Stomach smooth muscle (tissue), 2 donors: ENCODE measurements around the gene DIAPH3.

Source experiments
- H3K27ac ChIP-seq: one replicate; pipeline ENCODE4 v1.7.0; 2013; ENCODE audit warnings: mild to moderate bottlenecking, low read length, inconsistent platforms
- H3K27me3 ChIP-seq, 2 donors: one replicate each; pipeline ENCODE4 v1.7.0; 2013; ENCODE audit warnings: low read length in 2 of 2; ENCODE audit not compliant: insufficient read depth in 2 of 2, control insufficient read depth in 1 of 2
- H3K36me3 ChIP-seq, 2 donors: one replicate each; pipeline ENCODE4 v1.7.0; 2013; ENCODE audit warnings: low read length in 2 of 2; ENCODE audit not compliant: control insufficient read depth in 2 of 2, insufficient read depth in 2 of 2
- H3K4me1 ChIP-seq: one replicate; pipeline ENCODE4 v1.7.0; 2013; ENCODE audit warnings: low read length; ENCODE audit not compliant: control insufficient read depth, insufficient read depth
- H3K4me3 ChIP-seq, 2 donors: one replicate each; pipeline ENCODE4 v1.7.0; 2013; ENCODE audit warnings: low read length in 2 of 2
- H3K9ac ChIP-seq, 2 donors: one replicate each; pipeline ENCODE4 v1.7.0; 2013; ENCODE audit warnings: low read length in 2 of 2, mild to moderate bottlenecking in 1 of 2
- H3K9me3 ChIP-seq, 2 donors: one replicate each; pipeline ENCODE4 v1.7.0; 2013; ENCODE audit warnings: low read length in 2 of 2; ENCODE audit not compliant: control insufficient read depth in 2 of 2
- donor health status: healthy.
- donor health status: Pancreatic carcinoma.

The DIAPH3 gene

GRCh38 chr13:60155978-60156377 is 7.8 kb downstream of the DIAPH3 start:
- Histone ChIP-seq H3K4me1 (no peaks in the 10 kb centered on the region), H3K36me3 (no peaks in the 10 kb centered on the region), H3K9me3 (peaks cover 0 to 3% of the 10 kb centered on the region in 2 donors), H3K4me3 (no peak overlapping the region), H3K27ac (no peak overlapping the region), H3K27me3 (no peaks in the 10 kb centered on the region), H3K9ac (no peak overlapping the region)

GRCh38 chr13:60152904-60153303 is 10.8 kb downstream of the DIAPH3 start:
- H3K36me3 ChIP-seq = no peaks in the 10 kb centered on the region
- H3K9me3 ChIP-seq = peaks cover 0 to 3% of the 10 kb centered on the region in 2 donors

GRCh38 chr13:60152114-60152513 is 11.6 kb downstream of the DIAPH3 start:
- Histone ChIP-seq H3K27ac (no peak overlapping the region), H3K4me3 (no peak overlapping the region), H3K4me1 (no peaks in the 10 kb centered on the region), H3K9ac (no peak overlapping the region), H3K36me3 (no peaks in the 10 kb centered on the region), H3K9me3 (peaks cover 0 to 2% of the 10 kb centered on the region in 2 donors), H3K27me3 (no peaks in the 10 kb centered on the region)

More at GRCh38 chr13:60152904-60153303, 10.8 kb downstream of the DIAPH3 start:
- H3K27ac ChIP-seq = no peak overlapping the region
- H3K9ac ChIP-seq = no peak overlapping the region
- no peaks in the 10 kb centered on the region for H3K27me3 ChIP-seq
- no peaks in the 10 kb centered on the region for H3K4me1 ChIP-seq
- no peak overlapping the region for H3K4me3 ChIP-seq

- Histone ChIP-seq H3K27me3 (no peaks in the 10 kb centered on the region), H3K9ac (no peak overlapping the region), H3K4me3 (no peak overlapping the region), H3K4me1 (no peaks in the 10 kb centered on the region), H3K36me3 (no peaks in the 10 kb centered on the region), H3K27ac (no peak overlapping the region), H3K9me3 (no peaks in the 10 kb centered on the region)
Measured at GRCh38 chr13:60150538-60150937, 13.2 kb downstream of the DIAPH3 start.

GRCh38 chr13:60148918-60149317 is 14.8 kb downstream of the DIAPH3 start:
- no peaks in the 10 kb centered on the region for H3K36me3 ChIP-seq
- H3K27me3 ChIP-seq = no peaks in the 10 kb centered on the region
- no peak overlapping the region for H3K27ac ChIP-seq
- H3K4me3 ChIP-seq = no peak overlapping the region
- no peaks in the 10 kb centered on the region for H3K9me3 ChIP-seq
- H3K4me1 ChIP-seq = no peaks in the 10 kb centered on the region
- H3K9ac ChIP-seq = no peak overlapping the region

- Histone ChIP-seq H3K27me3 (no peaks in the 10 kb centered on the region), H3K9me3 (no peaks in the 10 kb centered on the region), H3K4me1 (no peaks in the 10 kb centered on the region), H3K4me3 (no peak overlapping the region), H3K27ac (no peak overlapping the region), H3K9ac (no peak overlapping the region), H3K36me3 (no peaks in the 10 kb centered on the region)
Measured at GRCh38 chr13:60147361-60147760, 16.4 kb downstream of the DIAPH3 start.

GRCh38 chr13:60146471-60146870 is 17.3 kb downstream of the DIAPH3 start:
- no peaks in the 10 kb centered on the region for H3K27me3 ChIP-seq

GRCh38 chr13:60143775-60144174 is 20.0 kb downstream of the DIAPH3 start:
- Histone ChIP-seq H3K27me3 (no peaks in the 10 kb centered on the region), H3K9me3 (no peaks in the 10 kb centered on the region), H3K27ac (no peak overlapping the region), H3K4me3 (no peak overlapping the region), H3K36me3 (no peaks in the 10 kb centered on the region), H3K9ac (no peak overlapping the region), H3K4me1 (no peaks in the 10 kb centered on the region)

More at GRCh38 chr13:60146471-60146870, 17.3 kb downstream of the DIAPH3 start:
- Histone ChIP-seq H3K9me3 (no peaks in the 10 kb centered on the region), H3K4me3 (no peak overlapping the region), H3K27ac (no peak overlapping the region), H3K4me1 (no peaks in the 10 kb centered on the region), H3K36me3 (no peaks in the 10 kb centered on the region), H3K9ac (no peak overlapping the region)

GRCh38 chr13:60139272-60139671 is 24.5 kb downstream of the DIAPH3 start:
- no peaks in the 10 kb centered on the region for H3K27me3 ChIP-seq
- no peaks in the 10 kb centered on the region for H3K9me3 ChIP-seq
- H3K4me3 ChIP-seq = no peak overlapping the region
- H3K36me3 ChIP-seq = no peaks in the 10 kb centered on the region
- H3K27ac ChIP-seq = no peak overlapping the region
- no peak overlapping the region for H3K9ac ChIP-seq
- no peaks in the 10 kb centered on the region for H3K4me1 ChIP-seq

GRCh38 chr13:60138674-60139073 is 25.1 kb downstream of the DIAPH3 start:
- H3K4me1 ChIP-seq = no peaks in the 10 kb centered on the region
- no peak overlapping the region for H3K4me3 ChIP-seq
- no peaks in the 10 kb centered on the region for H3K9me3 ChIP-seq
- H3K9ac ChIP-seq = no peak overlapping the region
- no peak overlapping the region for H3K27ac ChIP-seq
- H3K27me3 ChIP-seq = no peaks in the 10 kb centered on the region
- no peaks in the 10 kb centered on the region for H3K36me3 ChIP-seq

GRCh38 chr13:60137911-60138560 is 25.7 kb downstream of the DIAPH3 start:
- Histone ChIP-seq H3K9me3 (no peaks in the 10 kb centered on the region), H3K4me3 (no peak overlapping the region), H3K4me1 (no peaks in the 10 kb centered on the region), H3K36me3 (no peaks in the 10 kb centered on the region), H3K9ac (no peak overlapping the region), H3K27me3 (no peaks in the 10 kb centered on the region), H3K27ac (no peak overlapping the region)
